H1 (cell line): ENCODE results near the gene LMTK3. TPM values are rescaled to one million over a fixed set of nuclear protein-coding genes. Genes with fewer than 3 reads are reported as not detected.
A peak's percentile ranks its signal among the peaks of the same experiment; 100 is the strongest.

Experiments
- ATF2 ChIP-seq: IDR thresholded peaks from 2 replicates; pipeline ENCODE4 v1.6.1; 2012; ENCODE audit warnings: low read length, inconsistent platforms
- ATF3 ChIP-seq: IDR thresholded peaks from 2 replicates; pipeline ENCODE4 v1.6.1; 2011; ENCODE audit warnings: low read depth, mild to moderate bottlenecking, low read length; ENCODE audit not compliant: insufficient read depth
- BACH1 ChIP-seq: IDR thresholded peaks from 2 replicates; pipeline ENCODE4 v1.6.1; 2012; ENCODE audit warnings: low read length, improper control_type of control experiment
- CBX8 ChIP-seq: fragments of 300-800, 300-1000 bp; sonication (generic); IDR thresholded peaks from 2 replicates; pipeline ENCODE4 v1.7.1; 2016; ENCODE audit warnings: low read depth, low read length, borderline replicate concordance
- CHD2 ChIP-seq: IDR thresholded peaks from 2 replicates; pipeline ENCODE4 v1.6.1; 2012; ENCODE audit warnings: low read length, improper control_type of control experiment
- E2F6 ChIP-seq: IDR thresholded peaks from 2 replicates; pipeline ENCODE4 v1.6.1; 2012; ENCODE audit warnings: inconsistent platforms
- EZH2 ChIP-seq: fragments of 200-600 bp; sonication (generic); IDR thresholded peaks from 2 replicates; pipeline ENCODE4 v1.7.1; 2012; ENCODE audit warnings: low read depth, mild to moderate bottlenecking, moderate library complexity, low read length, inconsistent platforms; ENCODE audit not compliant: severe bottlenecking
- FOSL1 ChIP-seq: IDR thresholded peaks from 2 replicates; pipeline ENCODE4 v1.6.1; 2011; ENCODE audit warnings: mild to moderate bottlenecking, low read depth, low read length, moderate library complexity; ENCODE audit not compliant: insufficient read depth
- GABPA ChIP-seq: IDR thresholded peaks from 2 replicates; pipeline ENCODE4 v1.6.1; 2011; ENCODE audit warnings: mild to moderate bottlenecking, low read length, moderate library complexity, borderline replicate concordance; ENCODE audit not compliant: insufficient read depth
- GTF2F1 ChIP-seq: IDR thresholded peaks from 2 replicates; pipeline ENCODE4 v1.6.1; 2012; ENCODE audit warnings: low read depth, low read length, improper control_type of control experiment, borderline replicate concordance
- HDAC6 ChIP-seq: IDR thresholded peaks from one replicate; pipeline ENCODE4 v1.7.1; 2012; ENCODE audit warnings: low read depth, mild to moderate bottlenecking, inconsistent platforms, low read length, moderate library complexity
- KDM5A ChIP-seq: fragments of 200-600 bp; IDR thresholded peaks from 2 replicates; pipeline ENCODE4 v1.7.1; 2012; ENCODE audit warnings: mild to moderate bottlenecking, low read length, inconsistent platforms, mixed read lengths
- POLR2A ChIP-seq, 2 experiments: IDR thresholded peaks; 1 replicate in 1 of 2; 2 replicates in 1 of 2; pipeline ENCODE4 v1.6.1; 2011; ENCODE audit warnings: low read depth in 2 of 2, low read length in 2 of 2, mild to moderate bottlenecking in 2 of 2; ENCODE audit errors: control extremely low read depth in 1 of 2
- POU5F1 ChIP-seq: IDR thresholded peaks from 2 replicates; pipeline ENCODE4 v1.6.1; 2011; ENCODE audit warnings: low read depth, mild to moderate bottlenecking, low read length, moderate library complexity
- RNF2 ChIP-seq: fragments of 200-900, 300-1000 bp; sonication (generic); IDR thresholded peaks from 2 replicates; pipeline ENCODE4 v1.7.1; 2016; ENCODE audit warnings: borderline replicate concordance, low read depth, mild to moderate bottlenecking, antibody characterized with exemption, low read length; ENCODE audit not compliant: poor library complexity, severe bottlenecking; ENCODE audit errors: missing control alignments
- SAP30 ChIP-seq: fragments of 300-600 bp; sonication (generic); IDR thresholded peaks from 2 replicates; pipeline ENCODE4 v1.7.1; 2012; ENCODE audit warnings: low read length, moderate library complexity, mild to moderate bottlenecking, inconsistent platforms; ENCODE audit not compliant: insufficient read depth, insufficient replicate concordance
- SIRT6 ChIP-seq: IDR thresholded peaks from one replicate; pipeline ENCODE4 v1.7.1; 2012; ENCODE audit warnings: low read length, inconsistent platforms
- SUZ12 ChIP-seq: fragments of 200-600 bp; sonication (generic); IDR thresholded peaks from 2 replicates; pipeline ENCODE4 v1.6.1; 2012; ENCODE audit warnings: mild to moderate bottlenecking, inconsistent platforms, low read length, moderate library complexity, mixed read lengths
- TAF7 ChIP-seq: optimal IDR thresholded peaks from 2 replicates; pipeline ENCODE3; 2011; ENCODE audit warnings: low read depth, mild to moderate bottlenecking, inconsistent platforms, low read length, moderate library complexity, borderline replicate concordance
- YY1 ChIP-seq: IDR thresholded peaks from 2 replicates; pipeline ENCODE4 v1.6.1; 2011; ENCODE audit warnings: low read depth, mild to moderate bottlenecking, low read length
- polyA plus RNA-seq, 7 experiments: library from polyadenylated mRNA; depleted of rRNA in 3 of 7; stranded (reverse) in 5 of 7; unstranded in 2 of 7; fragments of >200 nt in 5 of 7; fragments of 200-250 nt in 2 of 7; gene quantifications; 1 replicate in 5 of 7; 2 replicates in 1 of 7; 4 replicates in 1 of 7; pipeline versions ENCODE4 v1.2.1 to v1.2.3, GENCODE V29; 2011 to 2013; ENCODE audit warnings: missing spikeins in 2 of 7, mixed read lengths in 2 of 7
- total RNA-seq: library from RNA; stranded (reverse); fragmentation: NEBNext Ultra II Directional; extraction: Animal tissue kit (Norgen Biotek cat#: 25700); gene quantifications from 2 replicates; pipeline ENCODE4 v1.2.1, GENCODE V29; 2021

LMTK3 gene
- total and polyA plus RNA-seq, 2 of the 8 experiments (the other 6 are each of a cell fraction or from before 2014, with no cell fraction given), result 2.7 to 12.4 TPM

- TF ChIP-seq GTF2F1, result no peak
- TF ChIP-seq CHD2, result peak; percentile 99
- TF ChIP-seq TAF7, result peak; percentile 75
- TF ChIP-seq CBX8, result no peak
- 0 out of 2 replicates have a peak, but pooled peaks have one; percentile 9 for TF ChIP-seq ATF3
- peak; percentile 80; the same call in 1 of the 2 replicates for TF ChIP-seq GABPA
- no peak; the same call in 1 of the 2 replicates for TF ChIP-seq ATF2
- no peak for TF ChIP-seq SUZ12
- TF ChIP-seq SIRT6, result no peak
- TF ChIP-seq RNF2, result no peak
- no peak for TF ChIP-seq EZH2
- peak; percentile 50; the same call in 1 of the 2 replicates for TF ChIP-seq E2F6
- TF ChIP-seq YY1, result peak; percentile 96
- TF ChIP-seq BACH1, result no peak
- no peak for TF ChIP-seq HDAC6
- peak; percentile 91 for TF ChIP-seq SAP30
- peak; percentile 93; the same call in 1 of the 2 replicates for TF ChIP-seq POU5F1
- peak; percentile 47 to 94 for TF ChIP-seq POLR2A (IDR thresholded peaks at IDR 0.05; ENCODE audit: control extremely low read depth in 1 of 2, low read depth in 2 of 2, low read length in 2 of 2)
- no peak for TF ChIP-seq FOSL1
- TF ChIP-seq KDM5A, result peak; percentile 97
Measured at GRCh38 chr19:48445606-48446481, 65.8 kb downstream of the LMTK3 start, which contains the start of gene GRWD1 (continued).
